ENCODE measurements around the gene EIF5B.
A peak's percentile ranks its signal among the peaks of the same experiment; 100 is the strongest.

Gene EIF5B

DNA sequence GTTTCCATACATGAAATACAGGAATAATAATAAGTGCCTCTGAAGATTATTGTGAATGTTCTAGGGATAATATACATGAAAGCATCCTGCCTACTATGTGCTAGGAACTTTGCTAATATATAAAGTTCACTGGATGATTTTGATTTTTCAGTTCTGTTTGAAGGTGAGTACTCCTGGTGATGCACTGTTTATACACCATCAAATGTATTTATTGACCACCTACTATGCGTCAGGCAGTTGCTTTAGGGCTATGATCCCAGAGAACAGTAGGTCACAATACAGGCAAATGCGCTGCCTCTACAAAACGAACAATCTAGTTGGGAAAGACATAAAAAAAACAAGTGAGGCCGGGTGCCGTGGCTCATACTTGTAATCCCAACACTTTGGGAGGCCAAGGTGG lies 11.8 kb upstream of the EIF5B start:
- no peak for TF ChIP-seq POLR2AphosphoS5 (IDR thresholded peaks at IDR 0.05; ENCODE audit: low read depth, low read length)
- no peak for TF ChIP-seq SIN3A (IDR thresholded peaks at IDR 0.05; ENCODE audit: borderline replicate concordance, insufficient read depth, low read length)
- no peak for TF ChIP-seq TAF1 (IDR thresholded peaks at IDR 0.05; ENCODE audit: borderline replicate concordance, insufficient read depth, low read length)
- TF ChIP-seq, protein P1, sequence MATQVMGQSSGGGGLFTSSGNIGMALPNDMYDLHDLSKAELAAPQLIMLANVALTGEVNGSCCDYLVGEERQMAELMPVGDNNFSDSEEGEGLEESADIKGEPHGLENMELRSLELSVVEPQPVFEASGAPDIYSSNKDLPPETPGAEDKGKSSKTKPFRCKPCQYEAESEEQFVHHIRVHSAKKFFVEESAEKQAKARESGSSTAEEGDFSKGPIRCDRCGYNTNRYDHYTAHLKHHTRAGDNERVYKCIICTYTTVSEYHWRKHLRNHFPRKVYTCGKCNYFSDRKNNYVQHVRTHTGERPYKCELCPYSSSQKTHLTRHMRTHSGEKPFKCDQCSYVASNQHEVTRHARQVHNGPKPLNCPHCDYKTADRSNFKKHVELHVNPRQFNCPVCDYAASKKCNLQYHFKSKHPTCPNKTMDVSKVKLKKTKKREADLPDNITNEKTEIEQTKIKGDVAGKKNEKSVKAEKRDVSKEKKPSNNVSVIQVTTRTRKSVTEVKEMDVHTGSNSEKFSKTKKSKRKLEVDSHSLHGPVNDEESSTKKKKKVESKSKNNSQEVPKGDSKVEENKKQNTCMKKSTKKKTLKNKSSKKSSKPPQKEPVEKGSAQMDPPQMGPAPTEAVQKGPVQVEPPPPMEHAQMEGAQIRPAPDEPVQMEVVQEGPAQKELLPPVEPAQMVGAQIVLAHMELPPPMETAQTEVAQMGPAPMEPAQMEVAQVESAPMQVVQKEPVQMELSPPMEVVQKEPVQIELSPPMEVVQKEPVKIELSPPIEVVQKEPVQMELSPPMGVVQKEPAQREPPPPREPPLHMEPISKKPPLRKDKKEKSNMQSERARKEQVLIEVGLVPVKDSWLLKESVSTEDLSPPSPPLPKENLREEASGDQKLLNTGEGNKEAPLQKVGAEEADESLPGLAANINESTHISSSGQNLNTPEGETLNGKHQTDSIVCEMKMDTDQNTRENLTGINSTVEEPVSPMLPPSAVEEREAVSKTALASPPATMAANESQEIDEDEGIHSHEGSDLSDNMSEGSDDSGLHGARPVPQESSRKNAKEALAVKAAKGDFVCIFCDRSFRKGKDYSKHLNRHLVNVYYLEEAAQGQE (IDR thresholded peaks at IDR 0.05; ENCODE audit: insufficient read depth in 1 of 2, low read depth in 2 of 2, low read length in 2 of 2): no peak
- no peak for TF ChIP-seq FOXP2 (optimal IDR thresholded peaks at IDR 0.05; ENCODE audit: borderline replicate concordance, extremely low read depth, extremely low read length, insufficient read depth)

DNA sequence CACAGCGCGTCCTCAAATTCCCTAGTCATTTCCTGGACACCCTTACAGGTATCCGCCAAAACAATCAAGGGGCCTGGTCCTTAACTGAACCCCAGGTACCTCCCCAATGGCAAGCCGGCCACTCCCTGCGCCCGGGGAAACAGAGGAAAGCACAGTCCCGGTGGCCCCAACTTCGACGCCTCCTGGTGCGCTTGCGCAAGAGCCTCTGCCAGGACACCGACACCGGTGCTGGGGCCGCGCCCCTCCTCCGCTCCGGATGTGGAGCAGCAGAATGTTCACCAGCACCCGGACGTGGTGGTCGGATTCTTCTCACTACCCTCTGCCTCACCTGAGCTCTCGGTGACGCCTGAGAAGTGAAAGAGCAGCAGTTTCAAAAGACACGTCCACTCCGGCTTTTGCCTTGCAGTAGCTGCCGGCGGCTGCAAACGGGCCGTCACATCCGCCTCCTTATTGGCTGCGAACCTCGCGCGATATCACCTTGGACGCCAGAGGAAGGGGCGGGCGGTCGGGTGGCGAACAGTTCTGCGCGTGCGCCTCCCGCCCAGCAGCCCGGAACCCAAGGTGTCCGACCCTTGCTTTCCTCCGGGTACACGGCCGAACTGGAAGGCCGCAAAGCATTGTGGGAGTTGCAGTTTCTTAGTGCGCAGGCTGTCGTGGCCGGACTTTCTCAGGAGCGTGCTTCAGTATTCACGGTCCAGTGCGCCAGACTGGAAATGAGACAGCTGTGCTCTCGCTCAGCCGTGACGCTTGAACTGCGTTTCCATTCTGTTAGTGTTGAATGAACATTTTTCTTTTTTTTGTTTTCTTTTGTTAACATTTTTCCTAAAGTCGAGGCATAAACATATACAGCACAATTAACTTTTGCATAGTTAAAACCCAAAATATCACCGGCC lies 1.0 kb upstream of the EIF5B start, which contains the start of gene TXNDC9:
TSS of gene TXNDC9 (minus strand) at position 423 of the 893 bp plus-strand sequence. CDS start 3,123 bp downstream, outside the sequence.
- TF ChIP-seq SIN3A (IDR thresholded peaks at IDR 0.05; ENCODE audit: borderline replicate concordance, insufficient read depth, low read length): 0 out of 2 replicates have a peak, but pooled peaks have one; percentile 29
- peak; percentile 67; the same call in 1 of the 2 replicates for TF ChIP-seq TAF1 (IDR thresholded peaks at IDR 0.05; ENCODE audit: borderline replicate concordance, insufficient read depth, low read length)
- TF ChIP-seq FOXP2 (optimal IDR thresholded peaks at IDR 0.05; ENCODE audit: borderline replicate concordance, extremely low read depth, extremely low read length, insufficient read depth): peak; percentile 90
- peak; percentile 97 for TF ChIP-seq POLR2AphosphoS5 (IDR thresholded peaks at IDR 0.05; ENCODE audit: low read depth, low read length)
- TF ChIP-seq, protein P1 (IDR thresholded peaks at IDR 0.05; ENCODE audit: insufficient read depth in 1 of 2, low read depth in 2 of 2, low read length in 2 of 2): 0 out of 4 replicates have a peak, but pooled peaks of 1 of the 2 experiments have one; percentile 11

DNA sequence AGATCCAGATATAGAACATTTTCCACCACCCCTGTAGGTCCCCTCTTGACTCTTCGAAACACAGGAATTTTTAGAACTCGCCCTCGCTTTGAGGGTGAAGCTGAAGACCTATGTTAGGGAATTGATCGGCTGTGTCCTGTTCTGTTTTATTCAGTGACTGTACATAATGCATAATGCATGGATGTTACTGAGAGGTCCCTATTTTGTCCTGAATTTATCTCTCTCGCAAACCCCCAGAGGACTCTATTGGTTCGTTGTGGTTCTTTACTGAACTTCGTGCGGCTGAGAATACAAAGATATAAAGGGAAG lies 431 bp upstream of the EIF5B start:
- no peak for TF ChIP-seq SIN3A (IDR thresholded peaks at IDR 0.05; ENCODE audit: borderline replicate concordance, insufficient read depth, low read length)
- TF ChIP-seq, protein P1 (IDR thresholded peaks at IDR 0.05; ENCODE audit: insufficient read depth in 1 of 2, low read depth in 2 of 2, low read length in 2 of 2): no peak
- TF ChIP-seq FOXP2 (optimal IDR thresholded peaks at IDR 0.05; ENCODE audit: borderline replicate concordance, extremely low read depth, extremely low read length, insufficient read depth): no peak
- no peak for TF ChIP-seq TAF1 (IDR thresholded peaks at IDR 0.05; ENCODE audit: borderline replicate concordance, insufficient read depth, low read length)
- TF ChIP-seq POLR2AphosphoS5 (IDR thresholded peaks at IDR 0.05; ENCODE audit: low read depth, low read length): no peak

DNA sequence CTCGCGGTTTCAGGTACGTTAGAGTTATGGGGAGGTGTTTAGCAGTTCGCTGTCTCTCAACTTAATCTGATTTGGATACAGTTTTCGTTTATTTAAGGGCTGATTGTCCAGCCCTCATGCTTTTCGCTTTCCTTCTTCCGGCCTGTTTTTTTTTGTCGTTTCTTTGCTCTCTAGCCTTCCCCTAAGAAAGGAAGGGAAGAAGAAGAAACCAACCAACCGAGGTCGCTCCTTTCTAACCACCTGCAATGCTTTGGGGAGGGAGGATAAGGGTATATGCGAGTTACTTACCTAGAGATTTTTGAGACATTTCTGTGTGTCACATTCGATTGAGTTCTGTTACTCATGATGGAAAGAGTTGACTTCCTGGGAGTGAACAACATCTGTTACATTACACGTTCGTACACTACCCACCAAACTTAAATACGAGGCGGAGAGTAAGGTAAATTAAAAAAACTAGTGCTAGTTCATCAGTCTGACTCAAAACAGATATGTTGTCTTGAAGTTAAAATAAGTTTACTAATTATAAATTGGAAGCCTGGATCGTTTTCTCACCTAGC lies 918 bp downstream of the EIF5B start:
- TF ChIP-seq SIN3A (IDR thresholded peaks at IDR 0.05; ENCODE audit: borderline replicate concordance, insufficient read depth, low read length): no peak
- TF ChIP-seq TAF1 (IDR thresholded peaks at IDR 0.05; ENCODE audit: borderline replicate concordance, insufficient read depth, low read length): no peak
- no peak for TF ChIP-seq POLR2AphosphoS5 (IDR thresholded peaks at IDR 0.05; ENCODE audit: low read depth, low read length)
- no peak for TF ChIP-seq FOXP2 (optimal IDR thresholded peaks at IDR 0.05; ENCODE audit: borderline replicate concordance, extremely low read depth, extremely low read length, insufficient read depth)
- TF ChIP-seq, protein P1 (IDR thresholded peaks at IDR 0.05; ENCODE audit: insufficient read depth in 1 of 2, low read depth in 2 of 2, low read length in 2 of 2): no peak

Measured in PFSK-1 (cell line).